HG02798 (cell line): ENCODE results near the gene MAB21L2.

ENCODE experiments used
- ATAC-seq: cut with Tn5 transposase; IDR thresholded peaks from one replicate; pipeline ENCODE4 v1.9.1; 2021; ENCODE audit warnings: mild to moderate bottlenecking; ENCODE audit not compliant: unreplicated experiment, poor library complexity

Gene MAB21L2

DNA sequence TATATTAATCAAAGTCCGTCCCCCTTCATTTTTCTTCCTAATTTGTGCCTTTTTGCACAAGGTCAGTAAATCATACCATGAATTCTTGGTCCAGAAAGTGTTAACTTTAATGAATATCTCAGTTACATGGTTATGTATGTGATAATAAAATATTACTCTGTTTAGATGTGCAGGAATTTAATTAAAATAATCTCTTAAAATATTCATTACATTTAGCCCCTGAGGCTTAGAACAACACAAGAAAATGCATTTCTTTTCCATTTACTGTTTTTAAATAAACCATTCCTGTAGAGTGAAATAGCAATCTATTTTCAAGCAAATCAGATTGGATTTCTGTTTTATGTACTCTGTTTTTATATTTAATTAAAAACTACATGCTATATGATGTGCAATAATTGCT is 17.6 kb downstream of the MAB21L2 start:
- ATAC-seq, result no peak

DNA sequence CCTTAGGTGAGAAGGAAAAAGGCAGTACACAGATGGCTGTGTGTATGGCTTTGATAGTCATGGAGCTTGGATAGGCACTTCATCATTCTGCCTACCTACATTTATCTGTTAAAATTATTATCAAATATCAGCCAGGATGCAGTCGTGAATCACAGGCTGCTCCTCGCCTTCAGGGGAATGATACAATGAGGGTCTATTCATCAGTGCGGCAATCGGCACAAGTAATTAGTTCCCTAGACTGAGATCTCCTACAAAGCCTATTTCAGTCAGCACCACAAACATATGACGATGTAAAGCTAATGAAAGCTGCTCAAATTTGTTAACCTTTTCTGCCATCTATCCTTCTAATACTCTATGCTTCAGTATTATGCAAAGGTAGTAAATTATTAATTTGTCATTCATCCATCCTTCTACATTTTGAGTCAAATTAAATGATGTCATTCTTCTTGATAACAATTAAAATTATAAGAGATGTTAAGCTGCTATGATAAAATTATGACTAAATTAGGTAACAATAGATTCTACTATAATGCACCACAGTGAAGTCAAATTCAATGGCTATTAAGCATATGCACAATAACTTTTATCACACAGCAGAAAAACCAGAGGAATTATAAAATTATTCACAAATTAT is 19.0 kb downstream of the MAB21L2 start:
- no peak for ATAC-seq

DNA sequence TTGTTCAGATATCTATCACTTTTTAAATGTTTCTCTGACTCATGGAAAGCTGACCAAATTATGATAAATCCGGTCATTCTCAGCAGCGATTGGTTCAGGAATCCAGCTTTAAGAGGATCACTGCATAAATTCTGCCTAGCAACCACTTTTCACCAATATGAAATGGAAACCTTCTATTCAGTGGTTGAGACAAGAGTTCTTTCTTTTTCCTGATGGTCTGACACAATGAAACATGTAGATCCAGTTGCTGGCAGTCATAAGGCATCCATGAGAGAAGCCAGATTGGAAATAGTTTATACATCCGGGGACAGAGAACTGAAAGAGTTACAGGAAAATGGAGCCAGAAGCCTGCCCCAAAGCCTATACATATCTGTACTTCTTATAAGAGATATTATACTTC is 27.2 kb downstream of the MAB21L2 start:
- ATAC-seq, result no peak

DNA sequence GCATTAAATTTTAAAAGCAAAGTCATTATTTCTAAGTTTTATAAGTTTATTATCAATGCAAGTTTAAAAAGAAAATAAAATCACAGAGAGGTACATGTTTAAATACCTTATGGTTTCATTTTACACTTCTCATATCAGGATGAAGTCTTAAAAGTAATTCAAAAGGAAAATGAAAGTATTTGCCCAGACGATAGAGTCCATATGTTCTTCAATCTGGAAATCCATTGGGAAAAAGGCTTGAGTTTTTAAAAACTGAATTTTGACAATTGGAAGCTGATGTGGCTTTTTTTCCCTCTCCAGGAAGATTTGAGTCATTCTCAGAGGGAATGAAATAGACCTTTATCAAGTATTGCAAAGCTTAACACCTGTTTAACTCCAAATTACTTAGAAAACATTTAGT is 37.1 kb downstream of the MAB21L2 start:
- no peak for ATAC-seq

DNA sequence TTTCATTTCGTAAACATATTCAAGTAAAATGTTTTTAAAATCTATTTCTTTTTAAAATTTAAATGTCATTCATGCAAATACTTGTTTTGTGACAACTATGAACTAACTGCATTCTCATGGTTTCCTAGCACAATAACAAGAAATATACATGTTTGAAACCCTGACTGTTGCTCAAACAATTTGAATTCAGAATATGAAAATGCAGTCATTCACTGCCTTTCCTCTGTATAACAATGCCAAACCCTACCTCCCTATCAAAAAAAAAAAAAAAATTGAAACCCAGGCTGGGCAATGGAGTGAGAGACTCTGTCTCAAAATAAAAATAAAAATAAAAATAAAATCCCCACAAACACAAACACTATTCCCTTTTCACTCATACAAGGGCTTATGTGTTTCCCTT is 42.1 kb downstream of the MAB21L2 start:
- no peak for ATAC-seq

DNA sequence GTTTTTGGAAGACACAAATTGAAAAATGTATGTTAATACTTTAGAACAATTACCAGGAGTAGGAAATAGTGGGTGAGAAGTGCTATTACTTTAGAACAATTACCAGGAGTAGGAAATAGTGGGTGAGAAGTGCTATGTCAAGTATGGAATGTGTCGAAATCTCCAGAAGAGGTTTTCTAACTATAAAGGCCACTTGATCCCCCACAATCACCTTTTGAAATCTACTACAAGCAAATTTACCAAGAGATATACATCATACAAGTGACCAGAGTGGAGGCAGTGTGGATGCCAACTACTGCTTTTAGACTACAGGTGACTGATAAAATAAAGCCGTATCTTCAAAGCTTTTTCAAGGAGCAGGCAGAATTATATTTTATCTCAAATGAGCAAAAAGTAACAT is 43.1 kb downstream of the MAB21L2 start:
- ATAC-seq, result no peak

GRCh38 chr4:150628073-150628472 is 46.1 kb downstream of the MAB21L2 start:
- ATAC-seq, result no peak

DNA sequence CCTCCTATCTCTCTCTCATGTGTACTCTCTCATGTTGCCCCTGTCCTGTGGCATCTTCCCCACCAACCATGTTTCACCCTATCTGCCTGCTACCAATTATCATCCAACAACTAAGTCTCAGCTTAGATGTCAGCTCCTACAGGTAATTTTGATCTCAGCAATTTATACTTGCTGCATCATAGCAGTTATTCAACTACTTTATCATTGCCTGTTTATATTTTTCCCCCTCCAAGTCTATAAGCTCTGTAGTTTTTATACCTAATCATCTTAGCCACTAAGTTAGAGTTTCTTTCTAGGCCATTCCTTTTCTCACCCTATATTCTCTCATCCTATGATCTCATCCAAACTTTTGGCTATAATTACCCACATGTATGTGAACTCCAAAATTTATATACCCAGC is 50.7 kb downstream of the MAB21L2 start:
- ATAC-seq, result no peak
